ENCODE data around the gene ARHGAP28.
A peak's percentile ranks its signal among the peaks of the same experiment; 100 is the strongest.

Gene ARHGAP28

GRCh38 chr18:6729247-6730091 lies at the start of gene ARHGAP28:
Gene ARHGAP28 (plus strand): TSS chr18:6729716. CDS start chr18:6729822, 106 bp downstream.
- TF ChIP-seq ZFX (IDR thresholded peaks at IDR 0.05) (no peak), CTCF (conservative IDR thresholded peaks at IDR 0.05) (peak; percentile 55)

GRCh38 chr18:6681331-6681875 lies 48.1 kb upstream of the ARHGAP28 start:
- no peak overlapping the region for H3K27ac ChIP-seq
- TF ChIP-seq ZFX (IDR thresholded peaks at IDR 0.05) (no peak), CTCF (conservative IDR thresholded peaks at IDR 0.05) (no peak)

More at GRCh38 chr18:6729247-6730091, at the start of gene ARHGAP28:
- peak within 1 kb of the TSS; percentile 76 for H3K27ac ChIP-seq

- no peak for TF ChIP-seq ZFX (IDR thresholded peaks at IDR 0.05)
- TF ChIP-seq CTCF (conservative IDR thresholded peaks at IDR 0.05) = no peak
- no peak overlapping the region for H3K27ac ChIP-seq
Measured at GRCh38 chr18:6682437-6683111, 46.9 kb upstream of the ARHGAP28 start.

- no peak for TF ChIP-seq ZFX (IDR thresholded peaks at IDR 0.05)
- no peak for TF ChIP-seq CTCF (conservative IDR thresholded peaks at IDR 0.05)
- no peak overlapping the region for H3K27ac ChIP-seq
Measured at GRCh38 chr18:6683112-6683876, 46.2 kb upstream of the ARHGAP28 start.

- H3K27ac ChIP-seq = no peak overlapping the region
- TF ChIP-seq ZFX (IDR thresholded peaks at IDR 0.05) (no peak), CTCF (conservative IDR thresholded peaks at IDR 0.05) (no peak)
Measured at GRCh38 chr18:6687676-6688075, 41.8 kb upstream of the ARHGAP28 start.

GRCh38 chr18:6708890-6709289 lies 20.6 kb upstream of the ARHGAP28 start:
- TF ChIP-seq ZFX (IDR thresholded peaks at IDR 0.05) (no peak), CTCF (conservative IDR thresholded peaks at IDR 0.05) (no peak)
- no peak overlapping the region for H3K27ac ChIP-seq

Measured in C4-2B (cell line).